HCT116 (cell line): Measurements from ENCODE around the gene PTPN21.

Experiments used
- CEBPB ChIP-seq: IDR thresholded peaks from 2 replicates; pipeline ENCODE4 v1.6.1; 2012; ENCODE audit warnings: low read depth
- EZH2 ChIP-seq: fragments of 200-600 bp; sonication (generic); IDR thresholded peaks from 2 replicates; pipeline ENCODE4 v1.6.1; 2017; ENCODE audit warnings: antibody characterized with exemption, mixed run types
- EZH2phosphoT487 ChIP-seq: fragments of 200-600 bp; IDR thresholded peaks from 2 replicates; pipeline ENCODE4 v1.6.1; 2018; ENCODE audit warnings: antibody characterized with exemption, borderline replicate concordance
- FOSL1 ChIP-seq: IDR thresholded peaks from 2 replicates; pipeline ENCODE4 v1.6.1; 2012; ENCODE audit warnings: low read depth
- POLR2A ChIP-seq: IDR thresholded peaks from 2 replicates; pipeline ENCODE4 v1.7.0; 2011; ENCODE audit warnings: borderline replicate concordance; ENCODE audit not compliant: insufficient read depth, insufficient read length; ENCODE audit errors: extremely low read depth
- POLR2AphosphoS5 ChIP-seq: IDR thresholded peaks from 2 replicates; pipeline ENCODE4 v1.6.1; 2011; ENCODE audit warnings: mild to moderate bottlenecking, low read depth, low read length, moderate library complexity
- RAD21 ChIP-seq: IDR thresholded peaks from 2 replicates; pipeline ENCODE4 v1.6.1; 2012; ENCODE audit warnings: low read depth, mild to moderate bottlenecking
- SIN3A ChIP-seq: IDR thresholded peaks from 2 replicates; pipeline ENCODE4 v1.6.1; 2012; ENCODE audit warnings: low read depth
- SRF ChIP-seq: IDR thresholded peaks from 2 replicates; pipeline ENCODE4 v1.6.1; 2012; ENCODE audit warnings: low read depth
- TCF7L2 ChIP-seq: IDR thresholded peaks from 2 replicates; pipeline ENCODE4 v1.7.0; 2011; ENCODE audit warnings: borderline replicate concordance, inconsistent platforms; ENCODE audit not compliant: insufficient read depth, insufficient read length; ENCODE audit errors: extremely low read depth
- YY1 ChIP-seq: IDR thresholded peaks from 2 replicates; pipeline ENCODE4 v1.6.1; 2011; ENCODE audit warnings: low read length, low read depth, moderate library complexity, mild to moderate bottlenecking; ENCODE audit not compliant: insufficient replicate concordance; ENCODE audit errors: extremely low read depth
- ZNF274 ChIP-seq: fragments of 200-500 bp; sonication (Bioruptor generic); IDR thresholded peaks from 2 replicates; pipeline ENCODE4 v1.6.1; 2014; ENCODE audit warnings: mild to moderate bottlenecking, low read depth, low read length, inconsistent platforms
- TF ChIP-seq, protein P1 (sequence below), 3 experiments: fragments of 200-600 bp in 1 of 3; sonication (generic) in 1 of 3; IDR thresholded peaks in 2 of 3; conservative IDR thresholded peaks in 1 of 3; 2 replicates each; pipeline ENCODE4 v1.5.1; 2012 to 2017; ENCODE audit warnings: low read depth in 2 of 3, low read length in 2 of 3, antibody characterized with exemption in 1 of 3, borderline replicate concordance in 1 of 3, control low read depth in 1 of 3, mild to moderate bottlenecking in 1 of 3, mixed read lengths in 1 of 3, mixed run types in 1 of 3, moderate library complexity in 1 of 3; ENCODE audit not compliant: insufficient read depth in 1 of 3
- TF ChIP-seq, protein P2 (sequence below): IDR thresholded peaks from 2 replicates; pipeline ENCODE4 v1.6.1; 2012

DNA sequence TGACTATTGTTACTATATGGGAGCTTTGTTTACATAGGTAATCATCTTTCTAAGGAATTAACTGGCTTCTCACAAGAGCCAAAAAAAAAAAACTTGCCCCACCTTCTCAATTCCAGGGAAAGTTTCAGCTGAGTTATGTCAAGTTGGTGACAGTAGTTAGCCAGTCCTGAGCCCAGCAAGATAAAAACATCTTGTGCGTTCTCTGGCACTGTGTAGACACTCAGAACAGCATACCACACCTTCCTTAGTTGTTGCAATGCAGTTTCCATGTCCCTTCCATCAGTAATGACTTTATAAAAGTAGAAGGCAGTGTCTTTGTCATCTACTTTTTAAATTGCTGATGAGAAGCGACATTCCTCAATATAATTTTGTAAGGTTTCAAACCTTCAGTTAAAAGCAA is 50.2 kb downstream of the PTPN21 start:
- no peak for TF ChIP-seq YY1
- TF ChIP-seq, protein P1, sequence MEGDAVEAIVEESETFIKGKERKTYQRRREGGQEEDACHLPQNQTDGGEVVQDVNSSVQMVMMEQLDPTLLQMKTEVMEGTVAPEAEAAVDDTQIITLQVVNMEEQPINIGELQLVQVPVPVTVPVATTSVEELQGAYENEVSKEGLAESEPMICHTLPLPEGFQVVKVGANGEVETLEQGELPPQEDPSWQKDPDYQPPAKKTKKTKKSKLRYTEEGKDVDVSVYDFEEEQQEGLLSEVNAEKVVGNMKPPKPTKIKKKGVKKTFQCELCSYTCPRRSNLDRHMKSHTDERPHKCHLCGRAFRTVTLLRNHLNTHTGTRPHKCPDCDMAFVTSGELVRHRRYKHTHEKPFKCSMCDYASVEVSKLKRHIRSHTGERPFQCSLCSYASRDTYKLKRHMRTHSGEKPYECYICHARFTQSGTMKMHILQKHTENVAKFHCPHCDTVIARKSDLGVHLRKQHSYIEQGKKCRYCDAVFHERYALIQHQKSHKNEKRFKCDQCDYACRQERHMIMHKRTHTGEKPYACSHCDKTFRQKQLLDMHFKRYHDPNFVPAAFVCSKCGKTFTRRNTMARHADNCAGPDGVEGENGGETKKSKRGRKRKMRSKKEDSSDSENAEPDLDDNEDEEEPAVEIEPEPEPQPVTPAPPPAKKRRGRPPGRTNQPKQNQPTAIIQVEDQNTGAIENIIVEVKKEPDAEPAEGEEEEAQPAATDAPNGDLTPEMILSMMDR (IDR thresholded peaks at IDR 0.05 in 2 of 3, conservative IDR thresholded peaks at IDR 0.05 in 1 of 3; ENCODE audit: borderline replicate concordance in 1 of 3, insufficient read depth in 1 of 3, low read depth in 2 of 3, low read length in 2 of 3), result no peak
- no peak for TF ChIP-seq EZH2
- no peak for TF ChIP-seq POLR2AphosphoS5
- no peak for TF ChIP-seq POLR2A
- TF ChIP-seq ZNF274, result no peak
- TF ChIP-seq CEBPB, result no peak
- TF ChIP-seq FOSL1, result no peak
- no peak for TF ChIP-seq SRF
- no peak for TF ChIP-seq TCF7L2
- no peak for TF ChIP-seq RAD21
- TF ChIP-seq, protein P2, sequence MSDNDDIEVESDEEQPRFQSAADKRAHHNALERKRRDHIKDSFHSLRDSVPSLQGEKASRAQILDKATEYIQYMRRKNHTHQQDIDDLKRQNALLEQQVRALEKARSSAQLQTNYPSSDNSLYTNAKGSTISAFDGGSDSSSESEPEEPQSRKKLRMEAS, result no peak
- TF ChIP-seq EZH2phosphoT487, result no peak
- TF ChIP-seq SIN3A, result no peak
